ENCODE measurements around the gene ZDHHC23.
A peak's percentile ranks its signal among the peaks of the same experiment; 100 is the strongest.

ZDHHC23 gene

GRCh38 chr3:114011059-114011797 is 63.4 kb downstream of the ZDHHC23 start:
- TF ChIP-seq GABPA (IDR thresholded peaks at IDR 0.05; ENCODE audit: low read depth) (no peak), SPI1 (IDR thresholded peaks at IDR 0.05; ENCODE audit: borderline replicate concordance, low read depth) (peak; percentile 87)
- DNase-seq (ENCODE audit: low read depth in 1 of 2, low spot score in 1 of 2) = no peak
- no peak overlapping the region for H3K27ac ChIP-seq (replicated peaks)
- no peak overlapping the region for H3K4me3 ChIP-seq (replicated peaks; ENCODE audit: insufficient read depth, low read length)
- no peaks in the 10 kb centered on the region for H3K27me3 ChIP-seq (ENCODE audit: insufficient read depth, poor library complexity, severe bottlenecking)
